Smooth muscle cell of the brain vasculature (primary cell): ENCODE data around the gene SIGLEC10.
"Not testable (repeated sequence)": the region's sequence is repeated elsewhere in the genome, so short reads cannot be mapped to it uniquely, and the experiment has no call there.

Experiments
- DNase-seq: peaks from one replicate; pipeline ENCODE4 v3.0.0-alpha.2; 2012; ENCODE audit warnings: low read depth, low spot score

The SIGLEC10 gene

GRCh38 chr19:51417107-51417809, at the start of gene SIGLEC10:
TSS of gene SIGLEC10 (minus strand) at chr19:51417642. CDS start at chr19:51417581, 61 bp downstream.
- no peak for DNase-seq

- DNase-seq = no peak
These were observed 49.3 kb upstream of the SIGLEC10 start for GRCh38 chr19:51466723-51467122.

- DNase-seq = not testable (repeated sequence)
These were observed 46.6 kb upstream of the SIGLEC10 start for GRCh38 chr19:51463976-51464581.

- no peak for DNase-seq
These were observed 45.2 kb upstream of the SIGLEC10 start for GRCh38 chr19:51462681-51463080.

GRCh38 chr19:51462276-51462675, 44.8 kb upstream of the SIGLEC10 start:
- no peak for DNase-seq

GRCh38 chr19:51461723-51462161, 44.3 kb upstream of the SIGLEC10 start:
- DNase-seq = no peak

- no peak for DNase-seq
These were observed 42.9 kb upstream of the SIGLEC10 start for GRCh38 chr19:51460164-51460992.

GRCh38 chr19:51458899-51459505, 41.6 kb upstream of the SIGLEC10 start:
- no peak for DNase-seq

GRCh38 chr19:51458051-51458645, 40.7 kb upstream of the SIGLEC10 start, which contains the start of gene SIGLEC8:
TSS of gene SIGLEC8 (minus strand) at chr19:51458454. CDS start at chr19:51458387, 67 bp downstream.
- no peak for DNase-seq

- no peak for DNase-seq
These were observed 40.0 kb upstream of the SIGLEC10 start for GRCh38 chr19:51457351-51458013.

- DNase-seq = no peak
These were observed 39.3 kb upstream of the SIGLEC10 start for GRCh38 chr19:51456541-51457290.

GRCh38 chr19:51450730-51451307, 33.4 kb upstream of the SIGLEC10 start:
- DNase-seq = no peak

GRCh38 chr19:51448411-51449016, 31.1 kb upstream of the SIGLEC10 start:
- no peak for DNase-seq

- no peak for DNase-seq
These were observed 30.6 kb upstream of the SIGLEC10 start for GRCh38 chr19:51448011-51448410.

- not testable (repeated sequence) for DNase-seq
These were observed 30.1 kb upstream of the SIGLEC10 start for GRCh38 chr19:51447510-51447909.

- DNase-seq = no peak
These were observed 24.3 kb upstream of the SIGLEC10 start for GRCh38 chr19:51441410-51442390.

GRCh38 chr19:51440846-51441409, 23.5 kb upstream of the SIGLEC10 start:
- no peak for DNase-seq

- no peak for DNase-seq
These were observed 22.6 kb upstream of the SIGLEC10 start for GRCh38 chr19:51440052-51440451.
